Measurements from ENCODE around the gene PRMT2.

The PRMT2 gene

GRCh38 chr21:46606427-46606813 lies 29.1 kb upstream of the PRMT2 start:
- H3K4me3 ChIP-seq (ENCODE audit: low read depth, low read length) = peak overlapping the region; percentile 0
- DNase-seq (ENCODE audit: low read depth) = no peak
- TF ChIP-seq, protein P1, sequence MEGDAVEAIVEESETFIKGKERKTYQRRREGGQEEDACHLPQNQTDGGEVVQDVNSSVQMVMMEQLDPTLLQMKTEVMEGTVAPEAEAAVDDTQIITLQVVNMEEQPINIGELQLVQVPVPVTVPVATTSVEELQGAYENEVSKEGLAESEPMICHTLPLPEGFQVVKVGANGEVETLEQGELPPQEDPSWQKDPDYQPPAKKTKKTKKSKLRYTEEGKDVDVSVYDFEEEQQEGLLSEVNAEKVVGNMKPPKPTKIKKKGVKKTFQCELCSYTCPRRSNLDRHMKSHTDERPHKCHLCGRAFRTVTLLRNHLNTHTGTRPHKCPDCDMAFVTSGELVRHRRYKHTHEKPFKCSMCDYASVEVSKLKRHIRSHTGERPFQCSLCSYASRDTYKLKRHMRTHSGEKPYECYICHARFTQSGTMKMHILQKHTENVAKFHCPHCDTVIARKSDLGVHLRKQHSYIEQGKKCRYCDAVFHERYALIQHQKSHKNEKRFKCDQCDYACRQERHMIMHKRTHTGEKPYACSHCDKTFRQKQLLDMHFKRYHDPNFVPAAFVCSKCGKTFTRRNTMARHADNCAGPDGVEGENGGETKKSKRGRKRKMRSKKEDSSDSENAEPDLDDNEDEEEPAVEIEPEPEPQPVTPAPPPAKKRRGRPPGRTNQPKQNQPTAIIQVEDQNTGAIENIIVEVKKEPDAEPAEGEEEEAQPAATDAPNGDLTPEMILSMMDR (IDR thresholded peaks at IDR 0.05; ENCODE audit: low read depth, low read length) = no peak
- TF ChIP-seq, protein P2, sequence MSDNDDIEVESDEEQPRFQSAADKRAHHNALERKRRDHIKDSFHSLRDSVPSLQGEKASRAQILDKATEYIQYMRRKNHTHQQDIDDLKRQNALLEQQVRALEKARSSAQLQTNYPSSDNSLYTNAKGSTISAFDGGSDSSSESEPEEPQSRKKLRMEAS (IDR thresholded peaks at IDR 0.05; ENCODE audit: low read depth, low read length) = no peak
- TF ChIP-seq POLR2A (IDR thresholded peaks at IDR 0.05; ENCODE audit: extremely low read depth, insufficient read length) = no peak
- TF ChIP-seq MYC (IDR thresholded peaks at IDR 0.05; ENCODE audit: low read depth, low read length) = no peak

- no peak overlapping the region for H3K4me3 ChIP-seq (ENCODE audit: low read depth, low read length)
- TF ChIP-seq, protein P1 (IDR thresholded peaks at IDR 0.05; ENCODE audit: low read depth, low read length) = no peak
- TF ChIP-seq MYC (IDR thresholded peaks at IDR 0.05; ENCODE audit: low read depth, low read length) = no peak
- no peak for TF ChIP-seq POLR2A (IDR thresholded peaks at IDR 0.05; ENCODE audit: extremely low read depth, insufficient read length)
- TF ChIP-seq, protein P2 (IDR thresholded peaks at IDR 0.05; ENCODE audit: low read depth, low read length) = no peak
- no peak for DNase-seq (ENCODE audit: low read depth)
These were observed 27.8 kb upstream of the PRMT2 start for GRCh38 chr21:46607636-46608035.

DNA sequence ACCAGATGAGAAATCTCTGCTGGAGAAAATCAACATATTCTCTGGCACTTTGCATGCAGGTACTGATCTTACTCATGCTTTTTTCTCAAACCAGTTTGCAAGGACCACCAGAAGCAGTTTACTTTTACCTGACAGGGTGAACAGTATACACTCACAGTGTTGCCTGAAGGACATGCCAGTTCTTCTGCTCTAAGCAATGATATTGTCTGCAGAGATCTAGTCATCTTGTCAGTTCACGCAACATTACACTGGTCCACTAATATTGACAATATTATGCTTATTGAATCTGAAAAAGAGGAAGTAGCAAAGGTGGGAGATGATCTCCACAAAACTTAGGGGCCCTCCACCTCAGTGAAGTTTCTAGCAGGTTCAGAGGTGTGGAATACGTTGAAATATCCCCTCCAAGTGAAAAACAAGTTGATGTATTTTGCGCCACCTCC lies 26.8 kb upstream of the PRMT2 start:
- H3K4me3 ChIP-seq (ENCODE audit: low read depth, low read length) = no peak overlapping the region
- no peak for DNase-seq (ENCODE audit: low read depth)
- TF ChIP-seq, protein P1 (IDR thresholded peaks at IDR 0.05; ENCODE audit: low read depth, low read length) = no peak
- TF ChIP-seq POLR2A (IDR thresholded peaks at IDR 0.05; ENCODE audit: extremely low read depth, insufficient read length) (no peak), MYC (IDR thresholded peaks at IDR 0.05; ENCODE audit: low read depth, low read length) (no peak)
- TF ChIP-seq, protein P2 (IDR thresholded peaks at IDR 0.05; ENCODE audit: low read depth, low read length) = no peak

DNA sequence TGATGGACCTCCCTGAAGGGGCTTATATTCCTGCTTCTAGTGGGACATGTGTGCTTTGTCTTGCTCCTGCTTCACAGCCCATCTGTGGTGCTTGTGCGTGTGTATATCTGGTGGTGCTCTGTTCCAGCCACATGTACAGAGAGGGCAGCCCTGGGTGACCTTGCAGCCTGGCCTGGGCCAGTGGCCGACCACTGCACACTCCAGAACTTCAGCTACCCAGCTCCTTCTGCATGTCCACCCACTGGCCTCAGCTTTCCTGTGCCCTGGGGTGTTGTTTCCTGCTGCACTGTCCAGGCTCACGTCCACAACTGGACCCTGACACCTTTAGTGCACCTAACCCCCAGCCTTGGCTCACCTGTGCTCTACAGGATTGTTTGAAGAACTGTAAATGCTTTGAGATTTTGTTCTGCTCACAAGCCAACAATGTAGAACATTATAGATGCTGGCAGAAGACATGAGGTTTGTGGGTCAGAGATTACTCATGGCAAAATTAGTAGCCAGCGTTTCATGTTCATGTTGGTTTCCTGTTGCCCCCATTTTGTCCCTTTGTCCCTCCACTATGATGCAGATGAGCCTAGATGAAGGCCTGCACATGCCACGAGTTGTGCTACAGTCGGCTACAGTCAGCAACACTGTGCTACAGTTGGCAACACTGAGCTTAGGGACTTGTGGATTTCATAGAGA lies 25.3 kb upstream of the PRMT2 start:
- no peak for DNase-seq (ENCODE audit: low read depth)
- no peak overlapping the region for H3K4me3 ChIP-seq (ENCODE audit: low read depth, low read length)
- TF ChIP-seq, protein P2 (IDR thresholded peaks at IDR 0.05; ENCODE audit: low read depth, low read length) = no peak
- TF ChIP-seq, protein P1 (IDR thresholded peaks at IDR 0.05; ENCODE audit: low read depth, low read length) = no peak
- TF ChIP-seq POLR2A (IDR thresholded peaks at IDR 0.05; ENCODE audit: extremely low read depth, insufficient read length) = no peak

DNA sequence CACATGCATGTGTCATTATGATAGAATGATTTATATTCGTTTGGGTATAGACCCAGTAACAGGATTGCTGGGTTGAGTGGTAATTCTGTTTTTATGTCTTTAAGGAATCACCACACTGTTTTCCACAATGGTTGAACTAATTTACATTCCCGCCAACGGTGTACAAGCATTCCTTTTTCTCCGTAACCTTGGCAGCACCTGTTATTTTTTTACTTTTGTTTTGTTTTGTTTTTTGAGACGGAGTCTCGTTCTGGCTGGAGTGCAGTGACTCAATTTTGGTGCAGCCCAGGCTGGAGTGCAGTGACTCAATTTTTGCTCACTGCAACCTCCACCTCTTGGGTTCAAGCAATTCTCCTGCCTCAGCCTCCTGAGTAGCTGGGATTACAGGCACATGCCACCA lies 22.1 kb upstream of the PRMT2 start:
- DNase-seq (ENCODE audit: low read depth) = no peak
- TF ChIP-seq POLR2A (IDR thresholded peaks at IDR 0.05; ENCODE audit: extremely low read depth, insufficient read length) (no peak), MYC (IDR thresholded peaks at IDR 0.05; ENCODE audit: low read depth, low read length) (no peak)
- TF ChIP-seq, protein P2 (IDR thresholded peaks at IDR 0.05; ENCODE audit: low read depth, low read length) = no peak
- TF ChIP-seq, protein P1 (IDR thresholded peaks at IDR 0.05; ENCODE audit: low read depth, low read length) = no peak
- H3K4me3 ChIP-seq (ENCODE audit: low read depth, low read length) = no peak overlapping the region

All from NB4 (cell line).